Vagina (tissue), 2 donors: ENCODE results near the gene TRIO. TPM values are rescaled to one million over a fixed set of nuclear protein-coding genes. Genes with fewer than 3 reads are reported as not detected.

Source experiments
- DNase-seq, 2 donors: peaks; one replicate each; pipeline ENCODE4 v3.0.0-alpha.2; 2017; ENCODE audit errors: extremely low spot score in 2 of 2
- H3K27ac ChIP-seq: fragments of 200-600 bp; sonication (generic); one replicate; pipeline ENCODE4 v1.5.1; 2019
- H3K27me3 ChIP-seq: fragments of 200-600 bp; sonication (generic); one replicate; pipeline ENCODE4 v1.5.1; 2019
- H3K36me3 ChIP-seq, 2 donors: fragments of 200-600 bp; sonication (generic); one replicate each; pipeline ENCODE4 v1.5.1; 2017 to 2019
- H3K4me1 ChIP-seq: fragments of 200-600 bp; sonication (generic); one replicate; pipeline ENCODE4 v1.5.1; 2019
- H3K4me3 ChIP-seq, 2 donors: fragments of 200-600 bp; sonication (generic); 1 replicate in 1 of 2; 2 replicates in 1 of 2; pipeline ENCODE4 v1.5.1; 2016 to 2019
- H3K9me3 ChIP-seq: fragments of 200-600 bp; sonication (generic); one replicate; pipeline ENCODE4 v1.5.1; 2019
- POLR2A ChIP-seq, 2 donors: fragments of 450-650 bp; IDR thresholded peaks; one replicate each; pipeline ENCODE4 v1.6.1; 2017; ENCODE audit warnings: antibody characterized with exemption in 2 of 2, mild to moderate bottlenecking in 2 of 2, moderate library complexity in 2 of 2
- POLR2AphosphoS5 ChIP-seq, 2 donors: sonication (generic); formaldehyde crosslinking; IDR thresholded peaks; one replicate each; pipeline ENCODE4 v1.9.0; 2017; ENCODE audit warnings: antibody characterized with exemption in 2 of 2, mild to moderate bottlenecking in 2 of 2, low read depth in 1 of 2; ENCODE audit not compliant: insufficient read depth in 1 of 2
- intact Hi-C: fragments of 100-400 bp; cut with DNase I; formaldehyde crosslinking; loops from one replicate; pipeline ENCODE4 v1.15.1; 2023
- total RNA-seq: library from RNA; depleted of rRNA; stranded (reverse); fragments of >200 nt; gene quantifications from one replicate; pipeline ENCODE4 v1.2.3, GENCODE V29; 2016
- TF ChIP-seq, protein P1 (sequence below), 3 experiments: fragments of 450-650 bp in 2 of 3; fragments of 200-600 bp in 1 of 3; sonication (generic) in 1 of 3; IDR thresholded peaks; one replicate each; pipeline ENCODE4 v1.5.1; 2017 to 2019; ENCODE audit warnings: antibody characterized with exemption in 3 of 3, mild to moderate bottlenecking in 2 of 3, moderate library complexity in 2 of 3

Gene TRIO
- total RNA-seq, 1 donor from 2014 or later, result 142 TPM

DNA sequence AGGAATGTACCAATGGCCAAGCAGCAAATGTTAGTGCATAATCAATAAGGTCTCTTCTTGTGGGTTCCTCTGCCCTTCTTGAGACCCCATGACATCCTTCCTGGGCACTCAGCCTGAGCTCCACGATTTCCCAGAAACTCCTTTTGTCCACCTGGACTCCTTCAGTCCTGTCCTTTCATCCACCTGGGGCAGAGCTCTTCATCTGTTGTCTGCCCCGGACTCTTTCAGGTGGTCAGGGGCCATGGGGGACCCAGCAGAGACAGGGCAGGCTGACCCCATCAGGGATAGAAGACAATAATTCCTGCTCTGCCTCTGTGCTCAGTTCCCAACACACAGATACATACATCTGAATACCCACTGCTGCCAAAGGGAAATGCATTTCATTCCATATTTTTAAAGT, 379.6 kb downstream of the TRIO start:
- intact Hi-C loops, result no loop called here
- no peaks in the 10 kb centered on the region for H3K27me3 ChIP-seq
- no peak for DNase-seq
- no peaks in the 10 kb centered on the region for H3K9me3 ChIP-seq
- no peak overlapping the region for H3K4me3 ChIP-seq
- no peak overlapping the region for H3K27ac ChIP-seq
- H3K36me3 ChIP-seq, result no peaks in the 10 kb centered on the region
- TF ChIP-seq POLR2AphosphoS5 (IDR thresholded peaks at IDR 0.05; ENCODE audit: insufficient read depth in 1 of 2, low read depth in 1 of 2) (no peak), POLR2A (IDR thresholded peaks at IDR 0.05) (no peak)
- TF ChIP-seq, protein P1, sequence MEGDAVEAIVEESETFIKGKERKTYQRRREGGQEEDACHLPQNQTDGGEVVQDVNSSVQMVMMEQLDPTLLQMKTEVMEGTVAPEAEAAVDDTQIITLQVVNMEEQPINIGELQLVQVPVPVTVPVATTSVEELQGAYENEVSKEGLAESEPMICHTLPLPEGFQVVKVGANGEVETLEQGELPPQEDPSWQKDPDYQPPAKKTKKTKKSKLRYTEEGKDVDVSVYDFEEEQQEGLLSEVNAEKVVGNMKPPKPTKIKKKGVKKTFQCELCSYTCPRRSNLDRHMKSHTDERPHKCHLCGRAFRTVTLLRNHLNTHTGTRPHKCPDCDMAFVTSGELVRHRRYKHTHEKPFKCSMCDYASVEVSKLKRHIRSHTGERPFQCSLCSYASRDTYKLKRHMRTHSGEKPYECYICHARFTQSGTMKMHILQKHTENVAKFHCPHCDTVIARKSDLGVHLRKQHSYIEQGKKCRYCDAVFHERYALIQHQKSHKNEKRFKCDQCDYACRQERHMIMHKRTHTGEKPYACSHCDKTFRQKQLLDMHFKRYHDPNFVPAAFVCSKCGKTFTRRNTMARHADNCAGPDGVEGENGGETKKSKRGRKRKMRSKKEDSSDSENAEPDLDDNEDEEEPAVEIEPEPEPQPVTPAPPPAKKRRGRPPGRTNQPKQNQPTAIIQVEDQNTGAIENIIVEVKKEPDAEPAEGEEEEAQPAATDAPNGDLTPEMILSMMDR (IDR thresholded peaks at IDR 0.05), result no peak
- H3K4me1 ChIP-seq, result no peaks in the 10 kb centered on the region

DNA sequence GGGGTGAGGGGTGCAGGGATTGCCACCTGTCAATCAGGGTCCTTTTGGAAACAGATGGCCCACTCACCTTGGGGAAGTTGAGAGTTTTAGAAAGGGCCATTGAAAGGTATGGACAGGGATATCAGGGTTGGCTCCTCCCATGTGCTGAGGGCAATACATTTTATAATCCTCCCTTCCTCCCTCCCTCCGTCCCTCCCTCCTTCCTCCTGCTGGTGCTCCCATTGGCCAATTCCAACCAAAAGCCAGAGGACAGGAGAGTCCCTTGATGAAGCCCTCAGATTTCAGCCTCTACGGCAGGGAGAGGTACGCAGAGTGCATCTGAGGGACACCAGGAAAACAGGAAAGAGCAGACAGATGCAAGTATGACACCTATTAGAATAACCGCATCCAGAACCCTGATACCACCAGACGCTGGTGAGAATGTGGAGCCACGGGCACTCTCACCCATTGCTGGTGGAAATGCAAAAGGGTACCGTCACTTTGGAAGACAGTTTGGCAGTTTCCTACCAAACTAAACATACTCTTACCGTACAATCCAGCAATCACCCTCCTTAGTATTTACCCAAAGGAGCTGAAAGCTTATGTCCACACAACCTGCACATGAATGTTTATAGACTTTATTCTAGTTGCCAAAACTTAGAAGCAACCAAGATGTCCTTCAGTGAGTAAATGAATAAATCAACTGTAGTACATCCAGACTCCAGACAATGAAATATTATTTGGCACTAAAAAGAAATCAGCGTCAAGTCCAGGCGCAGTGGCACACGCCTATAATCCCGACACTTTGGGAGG, 380.3 kb downstream of the TRIO start:
- DNase-seq, result no peak
- H3K4me1 ChIP-seq, result no peaks in the 10 kb centered on the region
- H3K27me3 ChIP-seq, result no peaks in the 10 kb centered on the region
- H3K4me3 ChIP-seq, result no peak overlapping the region
- intact Hi-C loops, result no loop called here
- no peaks in the 10 kb centered on the region for H3K9me3 ChIP-seq
- no peaks in the 10 kb centered on the region for H3K36me3 ChIP-seq
- TF ChIP-seq POLR2A (IDR thresholded peaks at IDR 0.05) (no peak), POLR2AphosphoS5 (IDR thresholded peaks at IDR 0.05; ENCODE audit: insufficient read depth in 1 of 2, low read depth in 1 of 2) (no peak)
- TF ChIP-seq, protein P1 (IDR thresholded peaks at IDR 0.05), result no peak
- no peak overlapping the region for H3K27ac ChIP-seq

DNA sequence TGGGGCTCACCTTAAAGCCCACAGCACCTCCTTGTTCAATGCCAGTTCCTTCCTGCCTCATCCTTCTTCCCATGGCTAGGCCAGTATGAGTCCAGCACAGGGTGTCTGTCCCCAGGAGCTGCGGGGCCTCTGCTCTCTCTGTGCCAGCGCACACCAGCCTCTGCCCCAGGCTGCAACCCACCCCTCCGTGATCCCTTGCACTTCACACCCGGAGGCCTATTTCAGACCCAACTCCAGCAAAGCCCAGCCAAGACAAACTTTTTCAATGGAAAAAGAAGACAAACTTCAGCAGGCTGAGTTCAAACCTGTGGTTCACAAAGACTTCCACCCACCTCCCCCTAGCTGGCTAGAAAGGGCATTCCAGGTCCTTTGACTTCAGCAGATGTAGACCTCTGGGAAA, 382.3 kb downstream of the TRIO start:
- no peaks in the 10 kb centered on the region for H3K27me3 ChIP-seq
- no peaks in the 10 kb centered on the region for H3K9me3 ChIP-seq
- intact Hi-C loops, result no loop called here
- H3K36me3 ChIP-seq, result no peaks in the 10 kb centered on the region
- H3K4me3 ChIP-seq, result no peak overlapping the region
- no peaks in the 10 kb centered on the region for H3K4me1 ChIP-seq
- TF ChIP-seq POLR2AphosphoS5 (IDR thresholded peaks at IDR 0.05; ENCODE audit: insufficient read depth in 1 of 2, low read depth in 1 of 2), result no peak
- TF ChIP-seq POLR2A (IDR thresholded peaks at IDR 0.05), result no peak
- TF ChIP-seq, protein P1 (IDR thresholded peaks at IDR 0.05), result no peak
- no peak for DNase-seq
- H3K27ac ChIP-seq, result no peak overlapping the region

DNA sequence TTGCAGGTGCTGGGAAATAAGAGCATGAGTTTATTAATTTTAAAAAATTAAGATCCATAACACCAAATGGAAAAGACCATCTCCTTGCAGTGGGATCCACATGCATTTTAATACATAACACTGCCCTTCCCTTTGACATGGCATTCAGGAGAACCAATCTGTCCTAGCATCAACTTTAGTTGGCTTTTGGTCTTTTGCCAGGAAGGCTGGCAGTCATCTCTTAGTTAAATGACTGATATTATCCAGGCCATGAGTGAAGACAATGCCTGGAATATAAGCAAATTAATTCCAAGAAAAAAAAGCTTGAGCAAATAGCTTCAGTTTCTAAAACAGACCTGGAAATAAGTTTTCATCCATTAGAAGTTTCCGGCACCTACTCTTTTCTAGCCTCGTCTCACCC, 383.4 kb downstream of the TRIO start:
- Histone ChIP-seq H3K27me3 (no peaks in the 10 kb centered on the region), H3K4me3 (no peak overlapping the region), H3K27ac (no peak overlapping the region), H3K36me3 (no peaks in the 10 kb centered on the region), H3K4me1 (no peaks in the 10 kb centered on the region), H3K9me3 (no peaks in the 10 kb centered on the region)
- TF ChIP-seq POLR2AphosphoS5 (IDR thresholded peaks at IDR 0.05; ENCODE audit: insufficient read depth in 1 of 2, low read depth in 1 of 2) (no peak), POLR2A (IDR thresholded peaks at IDR 0.05) (no peak)
- TF ChIP-seq, protein P1 (IDR thresholded peaks at IDR 0.05), result no peak
- no peak for DNase-seq
- intact Hi-C loops, result no loop called here

DNA sequence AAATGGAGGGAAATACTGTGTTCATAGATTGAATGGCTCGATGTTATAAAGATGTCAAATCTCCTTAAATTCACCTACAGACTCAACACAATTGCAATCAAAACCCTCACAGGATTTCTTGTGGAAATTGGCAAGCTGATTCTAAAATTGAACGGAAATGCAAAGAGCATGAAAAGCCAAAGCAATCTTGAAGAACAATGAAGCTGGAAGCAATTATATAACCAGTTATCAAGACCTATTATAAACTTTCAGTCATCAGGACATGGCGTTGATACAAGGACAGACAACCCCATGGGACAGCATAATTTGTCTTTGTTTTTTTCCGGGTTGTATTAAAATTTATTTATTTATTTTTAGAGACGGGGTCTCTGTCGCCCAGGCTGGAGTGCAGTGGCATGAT, 385.0 kb downstream of the TRIO start:
- H3K36me3 ChIP-seq, result no peaks in the 10 kb centered on the region
- H3K4me1 ChIP-seq, result no peaks in the 10 kb centered on the region
- intact Hi-C loops, result no loop called here
- DNase-seq, result no peak
- no peaks in the 10 kb centered on the region for H3K9me3 ChIP-seq
- no peak overlapping the region for H3K4me3 ChIP-seq
- TF ChIP-seq POLR2A (IDR thresholded peaks at IDR 0.05) (no peak), POLR2AphosphoS5 (IDR thresholded peaks at IDR 0.05; ENCODE audit: insufficient read depth in 1 of 2, low read depth in 1 of 2) (no peak)
- TF ChIP-seq, protein P1 (IDR thresholded peaks at IDR 0.05), result no peak
- H3K27me3 ChIP-seq, result no peaks in the 10 kb centered on the region
- no peak overlapping the region for H3K27ac ChIP-seq
